HCT116 (cell line): ENCODE measurements around the gene ASCL1. TPM values are rescaled to one million over a fixed set of nuclear protein-coding genes. Genes with fewer than 3 reads are reported as not detected.

Experiments used
- ATAC-seq: fragments of 200-7000 bp; cut with Tn5 transposase; 2 replicates; pipeline ENCODE4 v1.9.1; 2020; ENCODE audit warnings: mild to moderate bottlenecking, moderate library complexity
- BruUV-seq: library from RNA; stranded (reverse); fragments of 400-500 nt; replicated peaks from 2 replicates; lab custom pipeline; 2021; lab: Mats Ljungman, UMichigan
- CTCF ChIA-PET: fragments of 300-600 bp; sonication (Branson Sonifier 250); formaldehyde crosslinking; loops from one replicate; lab custom pipeline; 2021; ENCODE audit warnings: antibody characterized with exemption; lab: Charles Lee
- POLR2A ChIA-PET: fragments of 300-600, 350-600 bp; sonication (Branson Sonifier 250); formaldehyde crosslinking; loops from one replicate; lab custom pipeline; 2021; ENCODE audit warnings: antibody characterized with exemption; lab: Charles Lee
- RAD21 ChIA-PET, 2 experiments: fragments of 300-600 bp; sonication (Branson Sonifier 250); formaldehyde crosslinking; loops; one replicate each; lab custom pipeline; 2023; ENCODE audit warnings: low total read pairs in 2 of 2; ENCODE audit not compliant: uncharacterized antibody in 2 of 2, unreplicated experiment in 2 of 2, low non-redundant PET in 1 of 2; lab: Charles Lee
- DNase-seq: peaks from one replicate; pipeline ENCODE4 v3.0.0-alpha.2; 2010; ENCODE audit warnings: low read depth, low spot score
- H2AFZ ChIP-seq: fragments of 200-600 bp; shearing (Covaris generic), sonication (generic); 2 replicates; pipeline ENCODE4 v1.6.1; 2017; ENCODE audit warnings: low read depth, mixed run types, mixed read lengths, antibody characterized with exemption, low read length; ENCODE audit not compliant: poor library complexity, severe bottlenecking
- H3K27ac ChIP-seq: 2 replicates; pipeline ENCODE4 v1.5.1; 2012; ENCODE audit warnings: low read depth, low read length
- H3K27me3 ChIP-seq: fragments of 200-600 bp; sonication (generic); 2 replicates; pipeline ENCODE4 v1.6.1; 2016; ENCODE audit warnings: mixed run types, low read length, mixed read lengths; ENCODE audit not compliant: insufficient read depth
- H3K36me3 ChIP-seq, 2 experiments: fragments of 200-500 bp in 1 of 2; fragments of 200-600 bp in 1 of 2; sonication (Bioruptor generic) in 1 of 2; sonication (generic) in 1 of 2; 2 replicates each; pipeline versions ENCODE4 v1.5.1 to v1.6.1; 2014 to 2016; ENCODE audit warnings: low read length in 2 of 2, inconsistent platforms in 1 of 2, mixed read lengths in 1 of 2, mixed run types in 1 of 2; ENCODE audit not compliant: insufficient read depth in 2 of 2, control insufficient read depth in 1 of 2
- H3K4me1 ChIP-seq, 2 experiments: fragments of 200-600 bp in 1 of 2; sonication (generic) in 1 of 2; 2 replicates each; pipeline versions ENCODE4 v1.5.1 to v1.6.1; 2012 to 2017; ENCODE audit warnings: low read length in 2 of 2, inconsistent platforms in 1 of 2, mild to moderate bottlenecking in 1 of 2, mixed read lengths in 1 of 2, mixed run types in 1 of 2, moderate library complexity in 1 of 2; ENCODE audit not compliant: insufficient read depth in 2 of 2, control insufficient read depth in 1 of 2
- H3K4me2 ChIP-seq: fragments of 200-600 bp; sonication (generic); 2 replicates; pipeline ENCODE4 v1.6.1; 2017; ENCODE audit warnings: mixed run types, low read length, mixed read lengths
- H3K4me3 ChIP-seq, 2 experiments: fragments of 200-600 bp in 1 of 2; sonication (generic) in 1 of 2; replicated peaks in 1 of 2; 2 replicates each; pipeline ENCODE4 v1.5.1; 2011 to 2016; ENCODE audit warnings: low read length in 2 of 2, control low read depth in 1 of 2, low read depth in 1 of 2, mild to moderate bottlenecking in 1 of 2, mixed read lengths in 1 of 2, mixed run types in 1 of 2
- H3K79me2 ChIP-seq: fragments of 200-600 bp; sonication (generic); 2 replicates; pipeline ENCODE4 v1.6.1; 2017; ENCODE audit warnings: mild to moderate bottlenecking, mixed run types, low read length, moderate library complexity, mixed read lengths; ENCODE audit not compliant: insufficient read depth
- H3K9ac ChIP-seq: fragments of 200-600 bp; sonication (generic); 2 replicates; pipeline ENCODE4 v1.6.1; 2016; ENCODE audit warnings: low read length, mixed read lengths
- H3K9me2 ChIP-seq: fragments of 200-600 bp; sonication (generic), shearing (Covaris generic); 2 replicates; pipeline ENCODE4 v1.6.1; 2017; ENCODE audit warnings: mixed run types, mild to moderate bottlenecking, moderate library complexity; ENCODE audit not compliant: insufficient read depth
- H3K9me3 ChIP-seq, 2 experiments: fragments of 200-500 bp in 1 of 2; fragments of 200-600 bp in 1 of 2; sonication (Bioruptor generic) in 1 of 2; sonication (generic) in 1 of 2; 2 replicates each; pipeline ENCODE4 v1.6.1; 2014 to 2017; ENCODE audit warnings: low read length in 2 of 2, mixed read lengths in 2 of 2, inconsistent platforms in 1 of 2, low read depth in 1 of 2, mild to moderate bottlenecking in 1 of 2, mixed run types in 1 of 2, moderate library complexity in 1 of 2; ENCODE audit not compliant: control insufficient read depth in 1 of 2, insufficient read depth in 1 of 2
- H4K20me1 ChIP-seq: fragments of 200-600 bp; sonication (generic), shearing (Covaris generic); 2 replicates; pipeline ENCODE4 v1.6.1; 2017; ENCODE audit warnings: mixed run types, mild to moderate bottlenecking, moderate library complexity; ENCODE audit not compliant: insufficient read depth
- CEBPB ChIP-seq: IDR thresholded peaks from 2 replicates; pipeline ENCODE4 v1.6.1; 2012; ENCODE audit warnings: low read depth
- EZH2 ChIP-seq: fragments of 200-600 bp; sonication (generic); IDR thresholded peaks from 2 replicates; pipeline ENCODE4 v1.6.1; 2017; ENCODE audit warnings: antibody characterized with exemption, mixed run types
- POLR2A ChIP-seq: IDR thresholded peaks from 2 replicates; pipeline ENCODE4 v1.7.0; 2011; ENCODE audit warnings: borderline replicate concordance; ENCODE audit not compliant: insufficient read depth, insufficient read length; ENCODE audit errors: extremely low read depth
- SIN3A ChIP-seq: IDR thresholded peaks from 2 replicates; pipeline ENCODE4 v1.6.1; 2012; ENCODE audit warnings: low read depth
- SP1 ChIP-seq: IDR thresholded peaks from 2 replicates; pipeline ENCODE4 v1.6.1; 2012; ENCODE audit warnings: low read depth
- YY1 ChIP-seq: IDR thresholded peaks from 2 replicates; pipeline ENCODE4 v1.6.1; 2011; ENCODE audit warnings: low read length, low read depth, moderate library complexity, mild to moderate bottlenecking; ENCODE audit not compliant: insufficient replicate concordance; ENCODE audit errors: extremely low read depth
- intact Hi-C: fragments of 100-400 bp; cut with micrococcal nuclease; formaldehyde crosslinking; loops from 2 replicates; pipeline ENCODE4 v1.10.0; 2022
- total RNA-seq: library from RNA; stranded (reverse); gene quantifications from one replicate; pipeline ENCODE4 v1.2.1, GENCODE V29; 2021; ENCODE audit not compliant: unreplicated experiment
- TF ChIP-seq, protein P1 (sequence below): IDR thresholded peaks from 2 replicates; pipeline ENCODE4 v1.6.1; 2011; ENCODE audit warnings: mild to moderate bottlenecking, low read length, moderate library complexity; ENCODE audit not compliant: insufficient replicate concordance; ENCODE audit errors: extremely low read depth
- TF ChIP-seq, protein P2 (sequence below): IDR thresholded peaks from 2 replicates; pipeline ENCODE4 v1.6.1; 2012

Gene ASCL1
- total RNA-seq, 1 experiment from 2014 or later: not detected

DNA sequence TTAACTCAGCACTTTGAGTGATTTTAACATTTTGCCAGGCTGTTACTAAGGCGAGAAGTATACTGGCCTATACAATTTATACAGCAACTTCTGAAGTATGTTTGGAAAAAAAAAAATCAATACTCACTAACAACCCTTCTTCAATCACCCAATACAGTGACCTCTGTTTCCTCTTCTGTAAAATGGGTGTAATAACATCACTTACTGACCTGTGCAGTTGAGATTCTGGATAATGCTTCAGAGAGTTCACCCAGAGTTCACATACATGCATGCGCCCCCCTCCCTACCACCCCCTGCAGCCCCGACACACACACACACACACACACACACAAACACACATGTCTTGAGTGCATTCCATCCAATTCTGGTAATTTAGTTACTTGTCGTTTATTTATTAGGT is 49.6 kb upstream of the ASCL1 start:
- RAD21 ChIA-PET: interaction anchor here in 1 of 2 experiments (0.7 kb wide), 1 partner anchor 39 kb away, joined by 3 read pairs; no protein-coding TSS in a partner anchor
- CTCF ChIA-PET: no interaction called here
- BruUV-seq: no TSS peak

DNA sequence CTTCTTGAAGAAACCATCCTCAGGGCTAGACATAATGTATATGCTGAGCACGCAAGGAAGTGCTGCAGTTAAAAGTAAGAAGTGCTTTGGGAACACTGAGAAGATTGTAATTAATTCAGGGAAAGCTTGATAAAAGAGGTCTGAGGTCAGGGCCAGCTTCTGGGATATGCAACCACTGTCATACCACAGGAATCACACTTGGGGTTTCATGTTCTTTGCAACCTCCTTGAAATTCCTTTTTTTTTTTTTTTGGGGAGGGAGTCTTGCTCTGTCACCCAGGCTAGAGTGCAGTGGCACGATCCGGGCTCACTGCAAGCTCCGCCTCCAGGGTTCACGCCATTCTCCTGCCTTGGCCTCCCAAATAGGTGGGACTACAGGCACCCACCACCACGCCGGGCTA is 47.3 kb upstream of the ASCL1 start:
- DNase-seq: no peak
- Histone ChIP-seq H3K9ac (no peak overlapping the region), H3K27me3 (0 out of 2 replicates have a peak, but pooled peaks cover 4% of the 10 kb centered on the region), H3K4me2 (no peak overlapping the region), H3K9me3 (no peaks in the 10 kb centered on the region), H3K9me2 (no peaks in the 10 kb centered on the region), H3K4me3 (no peak overlapping the region), H4K20me1 (no peaks in the 10 kb centered on the region), H3K27ac (no peak overlapping the region), H3K79me2 (no peaks in the 10 kb centered on the region), H3K36me3 (no peaks in the 10 kb centered on the region), H3K4me1 (no peaks in the 10 kb centered on the region), H2AFZ (no peak overlapping the region)
- intact Hi-C loops: no loop called here
- ChIA-PET CTCF (no interaction called here), RAD21 (no interaction called here), POLR2A (no interaction called here)
- BruUV-seq: no TSS peak
- no peak for ATAC-seq
- TF ChIP-seq SP1 (no peak), POLR2A (no peak), YY1 (no peak)
- TF ChIP-seq, protein P1, sequence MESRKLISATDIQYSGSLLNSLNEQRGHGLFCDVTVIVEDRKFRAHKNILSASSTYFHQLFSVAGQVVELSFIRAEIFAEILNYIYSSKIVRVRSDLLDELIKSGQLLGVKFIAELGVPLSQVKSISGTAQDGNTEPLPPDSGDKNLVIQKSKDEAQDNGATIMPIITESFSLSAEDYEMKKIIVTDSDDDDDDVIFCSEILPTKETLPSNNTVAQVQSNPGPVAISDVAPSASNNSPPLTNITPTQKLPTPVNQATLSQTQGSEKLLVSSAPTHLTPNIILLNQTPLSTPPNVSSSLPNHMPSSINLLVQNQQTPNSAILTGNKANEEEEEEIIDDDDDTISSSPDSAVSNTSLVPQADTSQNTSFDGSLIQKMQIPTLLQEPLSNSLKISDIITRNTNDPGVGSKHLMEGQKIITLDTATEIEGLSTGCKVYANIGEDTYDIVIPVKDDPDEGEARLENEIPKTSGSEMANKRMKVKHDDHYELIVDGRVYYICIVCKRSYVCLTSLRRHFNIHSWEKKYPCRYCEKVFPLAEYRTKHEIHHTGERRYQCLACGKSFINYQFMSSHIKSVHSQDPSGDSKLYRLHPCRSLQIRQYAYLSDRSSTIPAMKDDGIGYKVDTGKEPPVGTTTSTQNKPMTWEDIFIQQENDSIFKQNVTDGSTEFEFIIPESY: no peak

More for the DNA sequence above, 49.6 kb upstream of the ASCL1 start:
- Histone ChIP-seq H3K9ac (no peak overlapping the region), H3K4me1 (no peaks in the 10 kb centered on the region), H4K20me1 (no peaks in the 10 kb centered on the region), H2AFZ (no peak overlapping the region), H3K9me2 (no peaks in the 10 kb centered on the region), H3K36me3 (no peaks in the 10 kb centered on the region), H3K4me2 (no peak overlapping the region), H3K9me3 (no peaks in the 10 kb centered on the region), H3K79me2 (no peaks in the 10 kb centered on the region), H3K27ac (no peak overlapping the region), H3K4me3 (no peak overlapping the region), H3K27me3 (no peaks in the 10 kb centered on the region)
- intact Hi-C loops: no loop called here
- TF ChIP-seq CEBPB (no peak), POLR2A (no peak), SIN3A (no peak), EZH2 (no peak)
- TF ChIP-seq, protein P2, sequence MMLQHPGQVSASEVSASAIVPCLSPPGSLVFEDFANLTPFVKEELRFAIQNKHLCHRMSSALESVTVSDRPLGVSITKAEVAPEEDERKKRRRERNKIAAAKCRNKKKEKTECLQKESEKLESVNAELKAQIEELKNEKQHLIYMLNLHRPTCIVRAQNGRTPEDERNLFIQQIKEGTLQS: no peak
- DNase-seq (no peak), ATAC-seq (no peak)
- POLR2A ChIA-PET: no interaction called here
